ENCODE measurements around the gene PRTG.
"Not testable (repeated sequence)": the region's sequence is repeated elsewhere in the genome, so short reads cannot be mapped to it uniquely, and the experiment has no call there.

The PRTG gene

DNA sequence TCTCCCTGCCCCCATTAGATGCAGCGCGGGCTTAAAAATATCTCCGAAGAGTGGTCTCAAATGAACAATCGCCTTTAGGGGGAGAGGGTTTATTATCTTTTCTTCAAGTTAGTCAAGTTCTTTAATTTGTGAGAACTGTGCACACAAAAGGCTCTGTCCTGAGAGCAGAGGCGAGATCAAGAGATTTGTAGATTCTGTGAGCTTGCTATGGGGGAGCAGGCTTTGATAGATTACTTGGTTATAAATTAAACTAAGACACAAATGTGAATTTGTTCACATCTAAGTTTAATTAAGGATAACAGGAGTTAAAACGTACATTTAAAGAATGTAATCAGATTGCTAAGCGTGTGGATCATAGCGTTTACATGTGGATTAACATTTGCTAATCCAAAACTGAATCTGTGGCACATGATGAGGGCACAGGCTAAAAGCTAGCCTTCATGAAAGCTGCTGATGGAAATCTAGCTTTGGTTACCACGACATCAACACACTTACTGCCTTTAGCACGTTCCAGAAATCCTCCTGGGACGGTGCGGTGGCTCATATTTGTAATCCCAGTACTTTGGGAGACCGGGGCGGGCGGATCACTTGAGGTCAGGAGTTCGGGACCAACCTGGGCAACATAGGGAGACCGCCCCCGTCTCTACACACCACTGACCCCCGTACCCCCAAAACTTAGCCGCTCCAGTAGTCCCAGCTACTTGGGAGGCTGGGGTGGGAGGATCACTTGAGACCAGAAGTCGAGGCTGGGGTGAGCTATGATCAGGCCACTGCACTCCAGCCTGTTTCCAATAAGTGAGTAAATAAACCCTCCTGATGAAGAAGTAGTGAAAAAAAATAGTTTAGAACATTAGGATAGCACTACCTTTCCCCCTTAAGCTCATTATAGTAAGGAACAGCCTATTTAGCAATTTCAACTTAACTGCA, 1.0 kb upstream of the PRTG start:
- DNase-seq (ENCODE audit: low spot score), result no peak

GRCh38 chr15:55742498-55742926, 440 bp downstream of the PRTG start:
- no peak for DNase-seq (ENCODE audit: low spot score)

DNA sequence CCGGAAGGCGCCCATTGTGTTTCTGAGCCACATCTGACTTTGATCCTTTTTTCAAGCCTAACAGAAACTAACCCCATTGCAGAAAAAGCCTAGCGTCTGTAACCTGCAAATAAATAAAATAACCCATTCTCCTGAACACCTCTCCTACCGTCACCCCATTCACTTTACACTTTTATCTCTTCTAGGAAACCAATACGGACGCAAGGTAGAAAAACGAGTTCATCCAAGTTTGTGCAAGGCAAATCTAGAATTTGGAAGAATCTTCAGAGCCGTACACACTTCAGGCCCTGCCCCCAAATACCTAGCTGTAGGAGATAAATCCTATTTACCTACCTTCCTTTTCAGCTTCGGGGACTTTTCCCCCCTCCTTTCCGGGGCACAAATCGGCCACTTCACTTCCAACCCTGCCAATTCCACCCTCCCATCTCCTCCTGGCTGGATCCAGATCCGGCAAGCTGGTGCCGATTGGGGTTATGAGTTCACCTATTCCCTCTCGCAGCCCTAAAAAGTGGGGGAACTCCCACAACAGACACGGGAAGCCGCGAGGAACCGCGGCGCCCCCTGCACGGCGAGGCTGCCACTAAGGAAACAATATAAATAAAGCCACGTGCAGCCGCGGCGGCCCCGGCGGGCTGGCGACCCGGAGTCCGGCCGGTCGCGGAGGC, 987 bp downstream of the PRTG start:
- peak; percentile 67 for DNase-seq (ENCODE audit: low spot score)

DNA sequence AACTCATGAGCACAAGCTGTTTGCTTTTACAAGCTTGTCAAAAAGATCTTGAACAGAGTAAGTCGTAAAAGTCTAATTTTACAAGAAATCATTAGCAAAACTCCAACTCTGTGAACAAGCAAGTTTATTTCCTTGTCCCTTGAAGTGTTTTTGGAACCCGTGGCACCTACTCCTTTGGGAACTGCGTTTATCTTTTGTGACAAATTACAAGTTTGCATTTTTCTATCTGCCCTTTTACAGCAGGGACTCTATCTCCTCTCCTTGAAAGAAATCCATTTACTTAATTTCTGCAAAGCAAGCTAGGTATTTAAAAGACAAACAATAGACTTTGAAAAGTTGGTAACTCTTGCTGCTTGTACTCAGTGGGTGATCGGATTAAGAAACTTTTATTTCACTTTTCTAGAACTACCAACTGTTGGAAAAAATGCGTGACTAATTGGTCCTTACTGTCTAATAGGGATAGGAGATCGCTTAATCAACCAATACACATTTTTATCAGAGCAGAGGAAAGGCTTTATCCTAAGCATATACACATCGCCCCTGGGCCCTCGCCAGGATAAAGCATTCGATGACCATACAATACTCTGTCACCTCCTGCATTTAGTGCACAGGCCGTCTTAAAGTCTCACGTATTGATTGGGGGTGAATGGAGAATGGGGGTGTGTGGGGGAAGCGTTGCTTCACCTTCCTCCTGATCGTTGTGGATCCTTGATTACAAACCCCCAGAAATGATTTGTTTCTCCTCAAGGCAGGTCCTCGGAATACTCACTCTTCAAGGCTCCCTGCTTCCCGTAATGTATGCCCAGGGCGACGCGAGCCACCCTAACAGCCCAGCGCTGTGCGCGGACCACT, 1.7 kb downstream of the PRTG start:
- no peak for DNase-seq (ENCODE audit: low spot score)

GRCh38 chr15:55740359-55740878, 2.5 kb downstream of the PRTG start:
- DNase-seq (ENCODE audit: low spot score), result no peak

DNA sequence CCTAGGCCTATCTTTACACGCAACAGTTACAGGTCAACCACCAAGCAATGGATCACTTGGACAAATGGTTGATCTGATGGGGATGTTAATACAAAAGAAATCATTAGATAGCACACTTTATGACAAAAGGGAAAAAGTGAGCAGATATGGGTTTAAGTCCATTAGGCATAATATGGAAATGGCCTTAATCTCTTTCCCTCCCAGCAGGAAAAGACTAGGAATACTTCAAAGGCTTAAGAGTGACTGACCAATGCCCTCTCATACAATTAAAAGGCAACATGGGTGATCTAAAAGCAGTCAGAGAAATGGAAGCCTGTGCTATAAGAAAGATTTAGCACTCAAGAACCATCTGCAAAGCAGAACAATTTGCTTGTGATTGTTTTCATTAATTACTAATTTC, 3.3 kb downstream of the PRTG start:
- no peak for DNase-seq (ENCODE audit: low spot score)

DNA sequence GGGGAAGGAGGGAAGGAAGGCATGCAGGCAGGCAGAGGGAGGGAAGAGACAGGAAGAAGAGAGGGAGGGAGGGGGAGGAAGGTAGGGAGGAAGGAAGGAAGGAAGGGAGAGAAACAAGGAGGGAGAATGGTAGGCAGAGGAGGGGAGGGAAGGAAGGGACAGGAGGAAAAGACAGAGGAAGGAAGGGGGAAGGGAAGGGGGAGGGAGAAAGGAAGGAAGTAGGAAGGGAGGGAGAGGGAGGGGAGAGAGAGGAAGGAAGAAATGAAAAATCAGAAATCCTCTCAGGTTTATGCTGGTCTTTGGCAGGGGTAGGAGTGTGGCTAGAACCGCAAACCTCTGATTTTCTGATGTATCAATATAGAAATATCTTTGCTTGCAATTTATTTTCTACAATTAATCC, 4.2 kb downstream of the PRTG start:
- no peak for DNase-seq (ENCODE audit: low spot score)

DNA sequence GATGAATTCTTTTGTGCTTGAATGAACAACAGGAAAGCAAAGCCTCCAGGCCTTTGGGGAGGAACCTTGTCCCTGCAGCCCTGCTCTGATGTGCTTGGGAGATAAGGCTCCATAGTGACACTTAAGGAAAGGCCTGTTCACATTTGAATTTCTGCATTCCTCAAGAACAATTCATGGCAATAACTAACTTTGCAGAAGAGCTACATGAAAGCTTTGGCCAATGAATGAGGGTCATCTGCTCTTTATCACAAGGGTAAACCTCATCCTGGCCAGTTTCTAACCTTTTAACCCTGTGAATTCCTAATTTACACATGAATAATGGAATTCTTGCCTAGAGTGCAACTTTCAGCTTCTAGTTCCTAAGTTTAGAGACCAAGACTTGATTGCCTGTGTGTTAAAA, 5.6 kb downstream of the PRTG start:
- no peak for DNase-seq (ENCODE audit: low spot score)

DNA sequence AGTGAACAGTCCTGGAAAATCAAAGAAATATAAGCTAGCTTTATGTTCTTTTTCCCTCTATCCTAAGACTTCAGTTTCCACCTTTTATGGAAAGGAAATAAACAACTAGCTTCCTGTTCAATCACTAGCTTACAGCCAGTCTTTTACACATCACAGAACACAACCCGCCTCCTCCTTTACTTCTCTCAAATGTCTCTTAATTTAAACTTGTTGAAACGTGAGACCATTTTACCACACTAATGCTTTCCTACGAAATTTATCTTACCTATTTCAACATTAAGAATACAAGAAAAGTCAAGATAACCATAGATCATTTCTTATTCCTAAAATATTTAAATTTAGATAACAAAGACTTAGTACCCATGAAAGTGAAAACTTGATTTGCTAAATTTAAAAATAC, 6.2 kb downstream of the PRTG start:
- DNase-seq (ENCODE audit: low spot score), result no peak

- DNase-seq (ENCODE audit: low spot score), result no peak
These were observed 8.3 kb downstream of the PRTG start for GRCh38 chr15:55734641-55735040.

- not testable (repeated sequence) for DNase-seq (ENCODE audit: low spot score)
These were observed 9.5 kb downstream of the PRTG start for GRCh38 chr15:55733461-55733860.

GRCh38 chr15:55721554-55722185, 21.3 kb downstream of the PRTG start:
- DNase-seq (ENCODE audit: low spot score), result no peak

- no peak for DNase-seq (ENCODE audit: low spot score)
These were observed 27.4 kb downstream of the PRTG start for GRCh38 chr15:55715355-55716076.

DNA sequence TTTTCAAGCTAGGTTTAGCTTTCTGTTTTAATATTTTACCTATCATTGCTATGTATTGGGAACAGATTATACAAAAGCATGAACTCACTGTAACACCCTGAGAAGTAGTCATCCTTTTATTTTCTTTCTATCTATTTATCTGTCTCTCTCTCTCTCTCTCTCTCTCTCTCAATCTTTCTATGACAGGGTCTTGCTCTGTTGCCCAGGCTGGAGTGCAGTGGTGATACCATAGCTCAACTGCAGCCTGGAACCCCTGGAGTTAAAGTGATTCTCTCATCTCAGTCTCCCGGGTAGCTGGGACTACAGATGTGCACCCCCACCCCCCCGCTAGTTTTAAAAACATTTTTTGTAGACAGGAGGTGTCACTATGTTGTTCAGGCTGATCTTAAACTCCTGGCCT, 28.9 kb downstream of the PRTG start:
- DNase-seq (ENCODE audit: low spot score), result no peak

DNA sequence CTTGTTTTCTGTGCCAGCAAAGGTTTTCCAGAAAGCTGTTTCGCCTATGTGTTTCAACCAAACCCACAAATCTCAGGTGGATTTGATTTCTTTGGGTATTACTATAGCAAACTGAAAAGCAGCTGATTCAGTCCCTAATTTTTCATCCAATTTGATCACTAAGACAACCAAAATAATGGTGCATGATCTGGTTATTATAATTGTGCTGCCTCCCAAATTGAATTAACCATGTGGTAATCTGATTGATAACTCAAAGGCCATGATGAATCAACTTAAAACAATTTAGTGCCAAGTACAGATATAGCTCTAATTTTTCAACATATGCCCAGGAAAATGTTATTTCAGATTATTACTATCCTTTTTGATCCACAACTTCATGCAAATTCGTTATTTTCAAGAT, 30.6 kb downstream of the PRTG start:
- DNase-seq (ENCODE audit: low spot score), result no peak

GRCh38 chr15:55710286-55710685, 32.7 kb downstream of the PRTG start:
- no peak for DNase-seq (ENCODE audit: low spot score)

DNA sequence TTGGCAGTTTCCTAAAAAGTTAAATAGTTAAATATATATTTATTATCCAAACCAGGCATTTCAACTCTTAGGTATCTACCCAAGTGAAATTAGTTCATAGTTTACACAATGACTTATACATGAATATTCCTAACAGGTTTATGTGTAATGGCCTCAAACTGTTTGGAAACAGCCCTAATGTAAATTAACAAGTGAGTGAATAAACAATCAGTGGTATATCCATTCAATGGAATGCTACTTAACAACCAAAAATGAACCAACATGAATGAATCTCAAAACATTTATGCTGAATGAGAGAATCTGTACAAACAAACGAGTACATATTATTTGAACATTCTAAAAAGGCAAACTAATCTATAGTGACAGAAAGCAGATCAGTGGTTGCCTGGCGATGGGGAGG, 33.5 kb downstream of the PRTG start:
- DNase-seq (ENCODE audit: low spot score), result no peak

DNA sequence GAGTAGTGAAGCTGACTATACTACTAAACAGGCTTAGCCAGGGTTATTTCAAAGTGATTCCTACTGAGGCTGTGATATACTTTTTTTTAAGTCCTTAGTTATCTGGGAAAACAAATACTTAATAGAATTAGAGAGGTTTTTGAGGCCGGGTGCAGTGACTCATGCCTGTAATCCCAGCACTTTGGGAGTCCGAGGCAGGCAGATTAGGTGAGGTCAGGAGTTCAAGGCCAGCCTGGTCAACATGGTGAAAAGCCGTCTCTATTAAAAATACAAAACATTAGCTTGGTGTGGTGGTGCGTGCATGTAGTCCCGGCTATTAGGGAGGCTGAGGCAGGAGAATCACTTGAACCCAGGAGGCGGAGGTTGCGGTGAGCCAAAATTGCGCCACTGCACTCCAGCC, 34.2 kb downstream of the PRTG start:
- no peak for DNase-seq (ENCODE audit: low spot score)

- no peak for DNase-seq (ENCODE audit: low spot score)
These were observed 35.0 kb downstream of the PRTG start for GRCh38 chr15:55707951-55708350.

- no peak for DNase-seq (ENCODE audit: low spot score)
These were observed 35.4 kb downstream of the PRTG start for GRCh38 chr15:55707518-55707917.

- DNase-seq (ENCODE audit: low spot score), result no peak
These were observed 39.1 kb downstream of the PRTG start for GRCh38 chr15:55703873-55704301.
